ENCODE data around the gene RAB3B. TPM values are rescaled to one million over a fixed set of nuclear protein-coding genes. Genes with fewer than 3 reads are reported as not detected.
"Not testable (repeated sequence)": the region's sequence is repeated elsewhere in the genome, so short reads cannot be mapped to it uniquely, and the experiment has no call there.

Gene RAB3B
- total RNA-seq, 2 experiments from 2014 or later = 0.03 to 0.06 TPM

GRCh38 chr1:51877434-51878307, 112.8 kb downstream of the RAB3B start:
- no peak for ATAC-seq (ENCODE audit: low read depth)
- H3K27ac Mint-ChIP-seq = no peak overlapping the region
- no peaks in the 10 kb centered on the region for H3K9me3 Mint-ChIP-seq
- H3K4me3 Mint-ChIP-seq = no peak overlapping the region
- H3K36me3 Mint-ChIP-seq = peaks cover 14% of the 10 kb centered on the region
- H3K27me3 Mint-ChIP-seq = peaks cover 4% of the 10 kb centered on the region
- H3K4me1 Mint-ChIP-seq = peaks cover 32% of the 10 kb centered on the region
- POLR2A ChIA-PET = interaction anchor here (0.5 to 1.5 kb wide), 7 partner anchors 8 to 1158 kb away, joined by 3 to 4 read pairs (median 3); no protein-coding TSS in a partner anchor
- DNase-seq = no peak

GRCh38 chr1:51875836-51876235, 114.7 kb downstream of the RAB3B start:
- H3K27ac Mint-ChIP-seq = no peak overlapping the region
- peaks cover 43% of the 10 kb centered on the region for H3K4me1 Mint-ChIP-seq
- DNase-seq (no peak), ATAC-seq (ENCODE audit: low read depth) (no peak)
- peaks cover 22% of the 10 kb centered on the region for H3K36me3 Mint-ChIP-seq
- H3K4me3 Mint-ChIP-seq = peak overlapping the region; percentile 64
- peaks cover 2% of the 10 kb centered on the region for H3K27me3 Mint-ChIP-seq
- H3K9me3 Mint-ChIP-seq = no peaks in the 10 kb centered on the region
- POLR2A ChIA-PET = no interaction called here

- Mint-ChIP-seq H3K4me3 (peak overlapping the region; percentile 64), H3K27ac (no peak overlapping the region), H3K27me3 (no peaks in the 10 kb centered on the region), H3K4me1 (peaks cover 46% of the 10 kb centered on the region), H3K9me3 (no peaks in the 10 kb centered on the region), H3K36me3 (peaks cover 23% of the 10 kb centered on the region)
- POLR2A ChIA-PET = no interaction called here
- no peak for DNase-seq
- ATAC-seq (ENCODE audit: low read depth) = no peak
Measured at GRCh38 chr1:51875291-51875772, 115.2 kb downstream of the RAB3B start.

- H3K4me3 Mint-ChIP-seq; H3K27ac Mint-ChIP-seq; H3K9me3 Mint-ChIP-seq; H3K27me3 Mint-ChIP-seq; POLR2A ChIA-PET; ATAC-seq (ENCODE audit: low read depth); DNase-seq: not testable (repeated sequence)
- Mint-ChIP-seq H3K4me1 (peaks cover 47% of the 10 kb centered on the region), H3K36me3 (peaks cover 25% of the 10 kb centered on the region)
Measured at GRCh38 chr1:51873270-51873669, 117.2 kb downstream of the RAB3B start.

- Mint-ChIP-seq H3K27ac (peak overlapping the region; percentile 50), H3K4me3 (no peak overlapping the region), H3K27me3 (no peaks in the 10 kb centered on the region), H3K9me3 (no peaks in the 10 kb centered on the region), H3K4me1 (peaks cover 49% of the 10 kb centered on the region), H3K36me3 (peaks cover 24% of the 10 kb centered on the region)
- POLR2A ChIA-PET = no interaction called here
- DNase-seq (no peak), ATAC-seq (ENCODE audit: low read depth) (no peak)
Measured at GRCh38 chr1:51871351-51871975, 119.0 kb downstream of the RAB3B start.

- H3K36me3 Mint-ChIP-seq = peaks cover 26% of the 10 kb centered on the region
- DNase-seq (no peak), ATAC-seq (ENCODE audit: low read depth) (no peak)
- no peaks in the 10 kb centered on the region for H3K9me3 Mint-ChIP-seq
- peak overlapping the region; percentile 50 for H3K27ac Mint-ChIP-seq
- POLR2A ChIA-PET = no interaction called here
- H3K27me3 Mint-ChIP-seq = no peaks in the 10 kb centered on the region
- peaks cover 48% of the 10 kb centered on the region for H3K4me1 Mint-ChIP-seq
- H3K4me3 Mint-ChIP-seq = no peak overlapping the region
Measured at GRCh38 chr1:51870603-51871350, 119.7 kb downstream of the RAB3B start.

- Mint-ChIP-seq H3K27me3 (no peaks in the 10 kb centered on the region), H3K4me1 (peaks cover 36% of the 10 kb centered on the region), H3K36me3 (peaks cover 20% of the 10 kb centered on the region), H3K4me3 (no peak overlapping the region), H3K9me3 (no peaks in the 10 kb centered on the region), H3K27ac (no peak overlapping the region)
- POLR2A ChIA-PET = no interaction called here
- DNase-seq = no peak
- ATAC-seq (ENCODE audit: low read depth) = no peak
Measured at GRCh38 chr1:51867479-51868232, 122.8 kb downstream of the RAB3B start.

- DNase-seq (no peak), ATAC-seq (ENCODE audit: low read depth) (no peak)
- POLR2A ChIA-PET = interaction anchor here (1.1 kb wide), 1 partner anchor 13 kb away, joined by 3 read pairs; no protein-coding TSS in a partner anchor
- Mint-ChIP-seq H3K27me3 (no peaks in the 10 kb centered on the region), H3K4me3 (peak overlapping the region; percentile 6), H3K4me1 (peaks cover 18% of the 10 kb centered on the region), H3K9me3 (no peaks in the 10 kb centered on the region), H3K36me3 (peaks cover 13% of the 10 kb centered on the region), H3K27ac (peak overlapping the region; percentile 21)
Measured at GRCh38 chr1:51863384-51863783, 127.1 kb downstream of the RAB3B start.

GRCh38 chr1:51861669-51862068, 128.8 kb downstream of the RAB3B start:
- peaks cover 12% of the 10 kb centered on the region for H3K36me3 Mint-ChIP-seq
- H3K27ac Mint-ChIP-seq = no peak overlapping the region
- no peak for DNase-seq
- H3K9me3 Mint-ChIP-seq = no peaks in the 10 kb centered on the region
- peaks cover 10% of the 10 kb centered on the region for H3K4me1 Mint-ChIP-seq
- ATAC-seq (ENCODE audit: low read depth) = no peak
- no peaks in the 10 kb centered on the region for H3K27me3 Mint-ChIP-seq
- POLR2A ChIA-PET = interaction anchor here (0.7 kb wide), 1 partner anchor 16 kb away, joined by 3 read pairs; no protein-coding TSS in a partner anchor
- no peak overlapping the region for H3K4me3 Mint-ChIP-seq

- Mint-ChIP-seq H3K4me1 (peaks cover 14% of the 10 kb centered on the region), H3K9me3 (no peaks in the 10 kb centered on the region), H3K4me3 (no peak overlapping the region), H3K27me3 (no peaks in the 10 kb centered on the region), H3K27ac (no peak overlapping the region), H3K36me3 (peaks cover 14% of the 10 kb centered on the region)
- no peak for DNase-seq
- POLR2A ChIA-PET = no interaction called here
- no peak for ATAC-seq (ENCODE audit: low read depth)
Measured at GRCh38 chr1:51859735-51860134, 130.8 kb downstream of the RAB3B start.

GRCh38 chr1:51859333-51859732, 131.2 kb downstream of the RAB3B start:
- no peak for ATAC-seq (ENCODE audit: low read depth)
- Mint-ChIP-seq H3K27me3 (no peaks in the 10 kb centered on the region), H3K4me1 (peaks cover 14% of the 10 kb centered on the region), H3K4me3 (no peak overlapping the region), H3K27ac (no peak overlapping the region), H3K36me3 (peaks cover 16% of the 10 kb centered on the region), H3K9me3 (no peaks in the 10 kb centered on the region)
- POLR2A ChIA-PET = no interaction called here
- no peak for DNase-seq

GRCh38 chr1:51858892-51859291, 131.6 kb downstream of the RAB3B start:
- no peak for DNase-seq
- peaks cover 14% of the 10 kb centered on the region for H3K4me1 Mint-ChIP-seq
- no peaks in the 10 kb centered on the region for H3K27me3 Mint-ChIP-seq
- H3K4me3 Mint-ChIP-seq = no peak overlapping the region
- POLR2A ChIA-PET = no interaction called here
- no peaks in the 10 kb centered on the region for H3K9me3 Mint-ChIP-seq
- no peak for ATAC-seq (ENCODE audit: low read depth)
- peaks cover 16% of the 10 kb centered on the region for H3K36me3 Mint-ChIP-seq
- H3K27ac Mint-ChIP-seq = no peak overlapping the region

Data from activated naive CD8-positive, alpha-beta T cell treated with anti-CD3 and anti-CD28 coated beads, Interleukin-2, amount 10 ng/mL, durations not matched to agents 7 days and 5 days (primary cell).